Measurements from ENCODE around the gene IL13. TPM values are rescaled to one million over a fixed set of nuclear protein-coding genes. Genes with fewer than 3 reads are reported as not detected.

IL13 gene
- total and polyA plus RNA-seq, 10 of the 15 experiments (the other 5 are each of a cell fraction or from before 2014, with no cell fraction given): 0.06 to 0.40 (median 0.11) TPM; not detected in 6

- no peak for FAIRE-seq
- in situ Hi-C loops (cut with MboI): no loop called here
Observed at GRCh38 chr5:132695956-132696355, 38.0 kb downstream of the IL13 start.

DNA sequence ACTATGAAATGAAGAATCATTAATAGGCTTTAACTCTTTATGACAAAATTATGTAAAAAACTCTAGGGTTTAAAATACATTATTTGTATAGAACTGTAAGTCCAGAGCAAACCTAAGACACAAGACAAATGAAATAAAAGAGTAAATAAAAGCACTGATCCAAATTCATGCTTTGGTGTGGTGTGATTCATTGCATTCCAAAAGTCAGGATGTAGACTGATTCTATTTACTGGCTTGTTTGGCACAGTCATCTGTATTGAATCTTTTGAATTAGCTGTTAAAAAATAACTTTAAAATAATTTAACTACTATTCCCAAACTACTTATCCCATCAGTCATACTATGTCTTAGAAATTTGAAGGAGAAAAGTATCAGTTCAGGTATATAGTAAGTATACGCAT is 46.9 kb downstream of the IL13 start:
- Histone ChIP-seq H3K27me3 (replicated peaks in 1 of 2; ENCODE audit: control insufficient read depth in 2 of 2, insufficient read depth in 2 of 2, low read length in 1 of 2) (no peaks in the 10 kb centered on the region), H3K4me1 (ENCODE audit: control insufficient read depth, insufficient read depth, low read length) (no peaks in the 10 kb centered on the region), H3K27ac (ENCODE audit: control insufficient read depth, insufficient read depth) (no peak overlapping the region), H3K79me2 (ENCODE audit: control insufficient read depth, insufficient read depth, low read length) (no peaks in the 10 kb centered on the region), H3K9ac (ENCODE audit: control insufficient read depth, insufficient read depth, low read length) (no peak overlapping the region), H2AFZ (ENCODE audit: control insufficient read depth, low read depth, low read length) (no peak overlapping the region), H3K36me3 (ENCODE audit: control insufficient read depth in 2 of 2, insufficient read depth in 2 of 2, low read length in 1 of 2) (no peaks in the 10 kb centered on the region; a peak in 1 of 4 replicates), H3K4me2 (ENCODE audit: control insufficient read depth, insufficient read depth) (no peak overlapping the region), H3K4me3 (no peak overlapping the region), H3K9me3 (replicated peaks; ENCODE audit: control insufficient read depth, insufficient read depth, low read length) (no peaks in the 10 kb centered on the region), H4K20me1 (ENCODE audit: control insufficient read depth, insufficient read depth) (no peaks in the 10 kb centered on the region)
- RAD21 ChIA-PET (ENCODE audit: unreplicated experiment): interaction anchor here (1.4 to 2.7 kb wide), 4 partner anchors 11 to 63 kb away, joined by 3 to 11 read pairs (median 4); no protein-coding TSS in a partner anchor
- ATAC-seq (no peak), DNase-seq (ENCODE audit: low read depth, low spot score) (no peak), FAIRE-seq (no peak)
- WGBS (ENCODE audit: insufficient coverage, insufficient replicate concordance, low lambda C conversion rate, missing lambda C conversion rate): 97% methylated on average over 1 of the region's 1 CpG
- CTCF ChIA-PET: interaction anchor here (1.0 to 3.6 kb wide), 4 partner anchors 10 to 190 kb away, joined by 3 to 12 read pairs (median 4); no protein-coding TSS in a partner anchor
- no TSS peak for BruUV-seq (replicated peaks)
- TF ChIP-seq ESRRA (IDR thresholded peaks at IDR 0.05; ENCODE audit: low read length) (no peak), PAX8 (IDR thresholded peaks at IDR 0.05) (no peak), NBN (IDR thresholded peaks at IDR 0.05) (no peak), ZZZ3 (IDR thresholded peaks at IDR 0.05; ENCODE audit: control insufficient read depth, insufficient read length, low read depth) (no peak), NR2C2 (IDR thresholded peaks at IDR 0.05; ENCODE audit: borderline replicate concordance, control insufficient read depth, insufficient read length, low read depth) (no peak)
- TF ChIP-seq, protein P1, sequence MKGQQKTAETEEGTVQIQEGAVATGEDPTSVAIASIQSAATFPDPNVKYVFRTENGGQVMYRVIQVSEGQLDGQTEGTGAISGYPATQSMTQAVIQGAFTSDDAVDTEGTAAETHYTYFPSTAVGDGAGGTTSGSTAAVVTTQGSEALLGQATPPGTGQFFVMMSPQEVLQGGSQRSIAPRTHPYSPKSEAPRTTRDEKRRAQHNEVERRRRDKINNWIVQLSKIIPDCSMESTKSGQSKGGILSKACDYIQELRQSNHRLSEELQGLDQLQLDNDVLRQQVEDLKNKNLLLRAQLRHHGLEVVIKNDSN (IDR thresholded peaks at IDR 0.05; ENCODE audit: borderline replicate concordance, extremely low read length, insufficient read depth, low read depth, low read length): no peak
- SMC1A ChIA-PET (ENCODE audit: uncharacterized antibody, unreplicated experiment): interaction anchor here (1.1 to 3.1 kb wide), 7 partner anchors 10 to 168 kb away, joined by 3 to 16 read pairs (median 4); no protein-coding TSS in a partner anchor
- in situ Hi-C loops (cut with MboI): no loop called here
- intact Hi-C loops (cut with micrococcal nuclease; ENCODE audit: unreplicated experiment): no loop called here
- POLR2A ChIA-PET: interaction anchor here (1.4 kb wide), 1 partner anchor 15 kb away, joined by 3 read pairs; no protein-coding TSS in a partner anchor

More at GRCh38 chr5:132695956-132696355, 38.0 kb downstream of the IL13 start:
- Histone ChIP-seq H3K36me3 (ENCODE audit: control insufficient read depth in 2 of 2, insufficient read depth in 2 of 2, low read length in 1 of 2) (no peaks in the 10 kb centered on the region; a peak in 1 of 4 replicates), H3K4me3 (no peak overlapping the region), H3K79me2 (ENCODE audit: control insufficient read depth, insufficient read depth, low read length) (no peaks in the 10 kb centered on the region), H3K27me3 (replicated peaks in 1 of 2; ENCODE audit: control insufficient read depth in 2 of 2, insufficient read depth in 2 of 2, low read length in 1 of 2) (no peaks in the 10 kb centered on the region), H2AFZ (ENCODE audit: control insufficient read depth, low read depth, low read length) (no peak overlapping the region), H3K9ac (ENCODE audit: control insufficient read depth, insufficient read depth, low read length) (no peak overlapping the region), H3K27ac (ENCODE audit: control insufficient read depth, insufficient read depth) (no peak overlapping the region), H3K4me2 (ENCODE audit: control insufficient read depth, insufficient read depth) (no peak overlapping the region), H3K4me1 (ENCODE audit: control insufficient read depth, insufficient read depth, low read length) (peaks cover 5% of the 10 kb centered on the region; the same call in 1 of the 2 replicates), H4K20me1 (ENCODE audit: control insufficient read depth, insufficient read depth) (no peaks in the 10 kb centered on the region), H3K9me3 (replicated peaks; ENCODE audit: control insufficient read depth, insufficient read depth, low read length) (no peaks in the 10 kb centered on the region; the same call in 2 of the 3 replicates)
- ChIA-PET RAD21 (ENCODE audit: unreplicated experiment) (interaction anchor here (0.9 kb wide), 1 partner anchor 55 kb away, joined by 3 read pairs; no protein-coding TSS in a partner anchor), CTCF (interaction anchor here (0.8 to 2.9 kb wide), 6 partner anchors 8 to 33 kb away, joined by 3 to 12 read pairs (median 4); no protein-coding TSS in a partner anchor), SMC1A (ENCODE audit: uncharacterized antibody, unreplicated experiment) (interaction anchor here (0.7 to 3.0 kb wide), 8 partner anchors 9 to 169 kb away, joined by 3 to 15 read pairs (median 4); partner anchors contain the start of gene KIF3A), POLR2A (no interaction called here)
- TSS peak; percentile 20 for BruUV-seq (replicated peaks)
- no peak for TF ChIP-seq CREB1 (IDR thresholded peaks at IDR 0.05; ENCODE audit: low read depth)
- TF ChIP-seq, protein P1 (IDR thresholded peaks at IDR 0.05; ENCODE audit: borderline replicate concordance, extremely low read length, insufficient read depth, low read depth, low read length): no peak
- intact Hi-C loops (cut with micrococcal nuclease; ENCODE audit: unreplicated experiment): no loop called here
- no peak for ATAC-seq
- DNase-seq (ENCODE audit: low read depth, low spot score): no peak
- WGBS (ENCODE audit: insufficient coverage, insufficient replicate concordance, low lambda C conversion rate, missing lambda C conversion rate): 97% methylated on average over 4 of the region's 4 CpGs

Data from GM12878 (cell line).